HepG2 (cell line): Measurements from ENCODE around the gene IRF2BPL.

Experiments
- CREM ChIP-seq, 2 experiments: sonication (generic) in 1 of 2; formaldehyde crosslinking in 1 of 2; IDR thresholded peaks; 2 replicates each; pipeline versions ENCODE4 v1.4.0 to v1.6.1; 2016 to 2020; ENCODE audit warnings: antibody characterized with exemption in 1 of 2, mild to moderate bottlenecking in 1 of 2, missing genetic modification reagents in 1 of 2
- FOXO4 ChIP-seq: sonication (generic); formaldehyde crosslinking; conservative IDR thresholded peaks from 2 replicates; pipeline ENCODE4 v1.8.1; 2023; ENCODE audit warnings: missing genetic modification reagents
- HNF4G ChIP-seq, 2 experiments: sonication (generic) in 1 of 2; formaldehyde crosslinking in 1 of 2; IDR thresholded peaks; 2 replicates each; pipeline versions ENCODE4 v1.4.0 to v1.6.1; 2011 to 2020; ENCODE audit warnings: borderline replicate concordance in 2 of 2, low read depth in 2 of 2, mild to moderate bottlenecking in 2 of 2, low read length in 1 of 2, missing genetic modification reagents in 1 of 2, moderate library complexity in 1 of 2
- NR2F2 ChIP-seq: IDR thresholded peaks from 2 replicates; pipeline ENCODE4 v1.6.1; 2012; ENCODE audit warnings: low read depth, inconsistent platforms, borderline replicate concordance
- PHF20 ChIP-seq: sonication (generic); formaldehyde crosslinking; IDR thresholded peaks from 2 replicates; pipeline ENCODE4 v1.5.0; 2020; ENCODE audit warnings: mild to moderate bottlenecking, missing genetic modification reagents
- ZBTB4 ChIP-seq: sonication (generic); formaldehyde crosslinking; IDR thresholded peaks from 2 replicates; pipeline ENCODE4 v1.4.0; 2020; ENCODE audit warnings: missing genetic modification reagents, mild to moderate bottlenecking, borderline replicate concordance
- ZNF343 ChIP-seq: sonication (generic); formaldehyde crosslinking; IDR thresholded peaks from 2 replicates; pipeline ENCODE4 v1.4.0; 2020; ENCODE audit warnings: mild to moderate bottlenecking, missing genetic modification reagents
- ZNF782 ChIP-seq: sonication (generic); formaldehyde crosslinking; IDR thresholded peaks from 2 replicates; pipeline ENCODE4 v1.4.0; 2020; ENCODE audit warnings: missing genetic modification reagents, mild to moderate bottlenecking, borderline replicate concordance
- ZSCAN29 ChIP-seq: sonication (generic); formaldehyde crosslinking; conservative IDR thresholded peaks from 2 replicates; pipeline ENCODE4 v1.4.0; 2020; ENCODE audit warnings: mild to moderate bottlenecking, missing genetic modification reagents
- TF ChIP-seq, protein P1 (sequence below): sonication (generic); formaldehyde crosslinking; IDR thresholded peaks from 2 replicates; pipeline ENCODE4 v1.5.0; 2020; ENCODE audit warnings: missing genetic modification reagents
- TF ChIP-seq, protein P2 (sequence below): IDR thresholded peaks from 2 replicates; pipeline ENCODE4 v1.6.1; 2016
- TF ChIP-seq, protein P3 (sequence below): sonication (generic); formaldehyde crosslinking; IDR thresholded peaks from 2 replicates; pipeline ENCODE4 v1.5.1; 2020; ENCODE audit warnings: mild to moderate bottlenecking, missing genetic modification reagents, moderate library complexity

GRCh38 chr14:77032844-77033621, 4.5 kb upstream of the IRF2BPL start:
- TF ChIP-seq CREM (IDR thresholded peaks at IDR 0.05) (peak; percentile 53; the same call in 1 of the 2 replicates), CREM (CRISPR knock-in tag; IDR thresholded peaks at IDR 0.05) (no peak), HNF4G (IDR thresholded peaks at IDR 0.05; ENCODE audit: borderline replicate concordance, low read depth, low read length) (no peak), HNF4G (CRISPR knock-in tag; IDR thresholded peaks at IDR 0.05; ENCODE audit: borderline replicate concordance, low read depth) (no peak), NR2F2 (no peak), PHF20 (no peak), ZSCAN29 (CRISPR knock-in tag) (no peak), ZNF782 (CRISPR knock-in tag) (no peak; the same call in 1 of the 2 replicates), FOXO4 (CRISPR knock-in tag) (no peak), ZNF343 (no peak; the same call in none of the 2 replicates), ZBTB4 (CRISPR knock-in tag) (no peak)
- TF ChIP-seq, protein P1, sequence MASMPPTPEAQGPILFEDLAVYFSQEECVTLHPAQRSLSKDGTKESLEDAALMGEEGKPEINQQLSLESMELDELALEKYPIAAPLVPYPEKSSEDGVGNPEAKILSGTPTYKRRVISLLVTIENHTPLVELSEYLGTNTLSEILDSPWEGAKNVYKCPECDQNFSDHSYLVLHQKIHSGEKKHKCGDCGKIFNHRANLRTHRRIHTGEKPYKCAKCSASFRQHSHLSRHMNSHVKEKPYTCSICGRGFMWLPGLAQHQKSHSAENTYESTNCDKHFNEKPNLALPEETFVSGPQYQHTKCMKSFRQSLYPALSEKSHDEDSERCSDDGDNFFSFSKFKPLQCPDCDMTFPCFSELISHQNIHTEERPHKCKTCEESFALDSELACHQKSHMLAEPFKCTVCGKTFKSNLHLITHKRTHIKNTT (CRISPR knock-in tag): no peak
- TF ChIP-seq, protein P2, sequence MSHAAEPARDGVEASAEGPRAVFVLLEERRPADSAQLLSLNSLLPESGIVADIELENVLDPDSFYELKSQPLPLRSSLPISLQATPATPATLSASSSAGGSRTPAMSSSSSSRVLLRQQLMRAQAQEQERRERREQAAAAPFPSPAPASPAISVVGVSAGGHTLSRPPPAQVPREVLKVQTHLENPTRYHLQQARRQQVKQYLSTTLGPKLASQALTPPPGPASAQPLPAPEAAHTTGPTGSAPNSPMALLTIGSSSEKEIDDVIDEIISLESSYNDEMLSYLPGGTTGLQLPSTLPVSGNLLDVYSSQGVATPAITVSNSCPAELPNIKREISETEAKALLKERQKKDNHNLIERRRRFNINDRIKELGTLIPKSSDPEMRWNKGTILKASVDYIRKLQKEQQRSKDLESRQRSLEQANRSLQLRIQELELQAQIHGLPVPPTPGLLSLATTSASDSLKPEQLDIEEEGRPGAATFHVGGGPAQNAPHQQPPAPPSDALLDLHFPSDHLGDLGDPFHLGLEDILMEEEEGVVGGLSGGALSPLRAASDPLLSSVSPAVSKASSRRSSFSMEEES (CRISPR knock-in tag): no peak
- TF ChIP-seq, protein P3, sequence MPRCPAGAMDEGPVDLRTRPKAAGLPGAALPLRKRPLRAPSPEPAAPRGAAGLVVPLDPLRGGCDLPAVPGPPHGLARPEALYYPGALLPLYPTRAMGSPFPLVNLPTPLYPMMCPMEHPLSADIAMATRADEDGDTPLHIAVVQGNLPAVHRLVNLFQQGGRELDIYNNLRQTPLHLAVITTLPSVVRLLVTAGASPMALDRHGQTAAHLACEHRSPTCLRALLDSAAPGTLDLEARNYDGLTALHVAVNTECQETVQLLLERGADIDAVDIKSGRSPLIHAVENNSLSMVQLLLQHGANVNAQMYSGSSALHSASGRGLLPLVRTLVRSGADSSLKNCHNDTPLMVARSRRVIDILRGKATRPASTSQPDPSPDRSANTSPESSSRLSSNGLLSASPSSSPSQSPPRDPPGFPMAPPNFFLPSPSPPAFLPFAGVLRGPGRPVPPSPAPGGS (CRISPR knock-in tag): no peak
